GM19193 (cell line): Measurements from ENCODE around the gene PPP3CB.

Experiments used
- POLR2A ChIP-seq: IDR thresholded peaks from 4 replicates; pipeline ENCODE4 v1.6.1; 2011; ENCODE audit not compliant: insufficient read depth, insufficient read length; ENCODE audit errors: extremely low read depth

The PPP3CB gene

DNA sequence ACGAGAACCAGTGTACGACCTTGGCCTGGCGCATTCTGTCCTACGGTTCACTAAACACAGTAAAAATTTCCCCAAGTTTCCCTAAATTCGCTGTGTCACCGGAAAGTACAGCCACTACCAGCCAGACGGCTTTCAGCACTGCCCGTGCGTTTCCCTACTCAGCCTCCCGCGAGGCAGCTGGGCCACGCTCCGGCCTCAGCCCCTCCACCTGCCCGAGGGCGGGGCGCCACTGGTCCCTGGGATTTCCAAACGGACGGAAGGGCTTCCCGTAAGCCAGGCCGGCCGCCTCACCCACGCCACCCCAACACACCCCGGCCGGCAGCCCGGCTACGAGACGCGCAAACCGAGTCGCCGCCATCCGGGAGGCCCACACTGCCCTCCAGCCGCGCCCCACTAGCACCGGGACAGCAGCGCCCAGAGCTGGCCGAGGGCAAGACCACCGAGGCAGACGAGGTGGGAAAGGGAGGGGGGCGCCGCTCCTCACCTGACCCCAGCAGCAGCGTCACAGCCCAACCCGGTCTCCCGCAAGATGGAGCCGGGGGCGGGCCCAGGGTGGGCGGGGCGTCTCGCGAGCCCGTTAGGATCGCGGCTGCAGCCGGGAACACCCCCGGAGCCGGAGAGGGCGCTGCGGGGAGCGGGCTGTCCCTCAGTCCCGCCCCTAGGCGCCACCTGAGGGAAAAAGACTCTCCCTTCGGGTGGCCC, 82.1 kb downstream of the PPP3CB start, which contains the start of gene ANXA7:
TSS of gene ANXA7 (minus strand) at position 531 of the 702 bp plus-strand sequence. CDS start 13,202 bp downstream, outside the sequence.
- TF ChIP-seq POLR2A, result peak; percentile 80

DNA sequence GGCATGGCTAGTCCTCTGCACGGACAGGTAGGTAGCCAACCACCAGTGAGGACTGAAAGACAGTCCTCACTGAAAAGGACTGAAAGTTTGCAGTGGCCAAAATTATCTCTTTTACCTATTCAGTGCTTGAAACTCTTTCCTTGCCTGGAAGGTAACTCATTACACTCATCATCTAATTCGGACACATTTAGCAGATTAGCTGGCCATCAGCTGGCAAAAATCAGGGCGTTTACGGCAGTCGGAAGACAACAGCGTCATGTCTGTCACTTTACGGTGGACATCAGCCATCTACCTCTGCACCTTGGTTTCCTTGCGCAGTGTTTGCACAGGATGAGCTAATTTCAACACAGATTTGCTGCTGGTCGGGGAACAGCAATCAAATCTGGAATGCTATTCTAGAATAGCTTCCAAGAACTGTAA, 82.7 kb downstream of the PPP3CB start:
- no peak for TF ChIP-seq POLR2A

DNA sequence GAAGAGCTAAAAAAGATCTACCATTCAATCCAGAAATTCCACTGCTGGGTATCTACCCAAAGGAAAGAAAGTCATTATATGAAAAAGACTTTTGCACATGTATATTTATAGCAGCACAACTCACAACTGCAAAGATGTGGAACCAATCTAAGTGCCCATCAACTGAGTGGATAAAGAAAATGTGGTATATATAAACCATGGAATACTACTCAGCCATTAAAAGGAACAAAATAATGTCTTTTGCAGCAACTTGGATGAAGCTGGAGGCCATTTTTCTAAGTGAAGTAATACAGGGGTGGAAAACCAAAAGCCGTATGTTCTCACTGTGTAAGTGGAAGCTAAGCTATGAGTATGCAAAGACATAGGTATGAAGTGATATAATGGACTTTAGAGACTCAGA, 84.9 kb downstream of the PPP3CB start:
- TF ChIP-seq POLR2A, result no peak

DNA sequence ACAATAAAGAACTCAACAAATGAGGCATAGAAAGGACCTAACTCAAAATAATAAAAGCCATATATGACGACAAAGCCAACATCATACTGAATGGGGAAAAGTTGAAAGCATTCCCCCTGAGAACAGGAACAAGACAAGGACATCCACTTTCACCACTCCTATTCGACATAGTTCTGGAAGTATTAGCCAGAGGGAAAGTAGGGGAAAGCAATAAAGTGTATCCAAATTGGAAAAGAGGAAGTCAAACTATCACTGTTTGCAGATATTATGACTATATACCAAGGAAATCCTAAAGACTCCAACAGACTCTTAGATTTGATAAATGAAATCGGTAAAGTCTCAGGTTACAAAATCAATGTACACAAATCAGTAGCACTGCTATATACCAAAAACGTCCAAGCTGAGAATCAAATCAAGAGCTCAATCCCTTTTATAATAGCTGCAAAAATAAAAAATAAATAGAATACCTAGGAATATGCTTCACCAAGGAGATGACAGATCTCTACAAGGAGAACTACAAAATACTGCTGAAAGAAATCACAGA, 86.8 kb downstream of the PPP3CB start:
- no peak for TF ChIP-seq POLR2A

DNA sequence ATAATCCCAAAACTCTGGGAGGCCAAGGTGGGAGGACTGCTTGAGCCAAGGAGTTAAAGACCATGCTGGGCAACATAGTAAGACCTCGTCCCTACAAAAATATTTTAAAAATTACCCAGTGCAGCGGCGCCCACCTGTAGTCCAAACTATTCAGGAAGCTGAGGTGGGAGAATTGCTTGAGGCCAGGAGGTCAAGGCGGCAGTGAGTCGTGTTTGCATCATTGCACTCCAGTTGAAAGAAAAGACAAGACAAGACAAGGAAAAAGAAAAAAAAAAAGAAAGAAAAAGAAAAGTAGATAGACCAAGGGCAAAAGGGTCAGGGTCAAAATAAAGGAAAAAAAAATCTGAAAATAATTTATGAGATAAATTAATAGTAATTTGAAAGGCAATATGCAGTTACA, 87.8 kb downstream of the PPP3CB start:
- TF ChIP-seq POLR2A, result no peak

DNA sequence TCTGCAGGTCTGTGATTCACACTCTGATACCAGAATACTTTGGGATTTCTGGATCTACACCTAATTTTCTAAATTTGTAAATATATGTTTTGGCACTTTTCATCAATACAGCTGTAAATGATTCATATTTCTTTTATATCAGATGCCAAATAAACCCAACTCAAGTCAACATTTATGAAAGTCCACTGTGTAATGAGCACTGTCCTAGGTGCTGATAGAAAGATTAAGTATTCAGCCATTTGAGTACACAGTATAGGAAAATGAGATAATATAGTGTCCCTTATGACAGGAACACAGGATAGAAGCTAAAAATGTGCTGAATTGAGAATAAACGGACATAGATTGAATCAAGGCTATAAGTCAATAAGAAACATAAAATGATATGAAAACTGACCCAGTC, 88.3 kb downstream of the PPP3CB start:
- no peak for TF ChIP-seq POLR2A

DNA sequence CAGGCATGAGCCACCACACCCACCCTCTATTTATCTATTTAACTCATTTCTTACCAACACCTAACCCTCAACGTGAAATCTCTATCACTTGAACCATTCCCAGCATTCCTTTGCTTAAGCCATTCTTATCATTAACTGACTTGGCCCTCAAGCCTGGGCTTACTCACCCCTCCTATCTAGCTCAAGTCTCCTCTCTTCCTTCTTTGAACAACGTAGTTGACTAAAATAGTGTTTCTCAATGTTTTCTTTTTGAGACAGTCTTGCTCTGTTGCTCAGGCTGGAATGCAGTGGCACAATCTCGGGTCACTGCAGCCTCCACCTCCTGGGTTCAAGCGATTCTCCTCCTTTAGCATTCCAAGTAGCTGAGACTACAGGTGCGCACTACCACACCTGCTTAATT, 89.0 kb downstream of the PPP3CB start:
- no peak for TF ChIP-seq POLR2A

DNA sequence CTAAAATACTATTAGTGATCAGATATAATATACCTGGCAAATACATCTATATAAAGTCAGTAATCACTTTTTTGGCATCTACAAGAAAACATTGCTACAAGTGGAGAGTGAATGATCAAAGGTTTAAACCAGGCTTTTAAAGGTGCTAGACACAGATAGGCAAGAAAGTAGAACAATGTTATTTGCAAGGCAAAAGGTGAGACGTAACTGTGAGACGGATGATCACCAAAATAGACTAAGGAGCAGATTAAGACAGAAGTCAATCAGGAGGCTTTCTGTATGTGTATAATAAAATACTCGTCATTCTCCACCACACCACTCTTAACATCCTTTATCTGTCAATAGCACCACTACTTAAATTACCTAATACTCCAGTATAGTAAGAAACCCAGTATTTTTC, 90.3 kb downstream of the PPP3CB start:
- TF ChIP-seq POLR2A, result no peak

DNA sequence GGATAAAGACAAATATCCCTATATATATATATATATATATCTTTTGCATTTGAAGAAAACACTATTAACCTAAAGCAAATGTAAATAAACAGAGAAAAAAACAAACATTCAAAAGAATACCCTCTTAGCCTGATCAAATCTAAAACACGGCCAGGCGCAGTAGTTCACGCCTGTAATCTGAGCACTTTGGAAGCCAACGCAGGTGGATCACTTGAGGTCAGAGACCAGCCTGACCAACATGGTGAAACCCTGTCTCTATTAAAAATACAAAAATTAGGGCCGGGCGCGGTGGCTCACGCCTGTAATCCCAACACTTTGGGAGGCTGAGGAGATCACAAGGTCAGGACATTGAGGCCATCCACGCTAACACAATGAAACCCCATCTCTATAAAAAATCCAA, 91.1 kb downstream of the PPP3CB start:
- no peak for TF ChIP-seq POLR2A

DNA sequence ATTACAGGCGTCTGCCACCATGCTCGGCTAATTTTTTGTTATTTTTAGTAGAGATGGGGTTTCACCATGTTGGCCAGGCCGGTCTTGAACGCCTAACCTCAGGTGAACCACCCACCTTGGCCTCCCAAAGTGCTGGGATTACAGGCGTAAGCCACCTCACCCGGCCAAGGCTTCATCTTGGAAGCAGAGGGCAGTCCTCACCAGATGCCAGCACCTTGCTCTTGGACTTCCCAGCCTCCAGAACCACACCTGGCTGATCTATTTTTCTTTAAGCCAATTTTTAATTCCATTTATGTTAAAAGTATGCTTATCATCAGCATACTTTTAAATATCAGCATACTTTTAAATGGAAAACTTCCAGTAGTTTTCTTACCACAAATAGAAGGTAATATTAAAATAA, 94.2 kb downstream of the PPP3CB start:
- TF ChIP-seq POLR2A, result no peak

DNA sequence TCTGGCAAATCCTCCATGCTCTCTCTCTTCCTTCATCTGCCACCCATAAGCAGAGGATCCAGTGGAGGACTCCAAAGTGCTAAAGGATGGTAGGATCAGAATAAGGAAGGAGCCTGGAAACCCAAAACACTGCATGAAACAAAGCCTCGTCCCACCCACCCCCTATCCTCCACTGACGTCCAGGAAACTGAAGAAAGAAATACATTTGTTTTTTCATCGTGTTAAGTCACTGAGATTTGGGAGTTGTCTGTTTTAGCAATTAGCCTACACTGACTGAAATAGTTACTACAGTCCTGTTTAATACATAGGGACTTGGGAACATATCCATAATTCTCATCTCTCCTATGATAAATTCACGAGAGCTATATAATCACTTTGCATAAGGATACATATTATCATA, 96.8 kb downstream of the PPP3CB start:
- TF ChIP-seq POLR2A, result no peak

DNA sequence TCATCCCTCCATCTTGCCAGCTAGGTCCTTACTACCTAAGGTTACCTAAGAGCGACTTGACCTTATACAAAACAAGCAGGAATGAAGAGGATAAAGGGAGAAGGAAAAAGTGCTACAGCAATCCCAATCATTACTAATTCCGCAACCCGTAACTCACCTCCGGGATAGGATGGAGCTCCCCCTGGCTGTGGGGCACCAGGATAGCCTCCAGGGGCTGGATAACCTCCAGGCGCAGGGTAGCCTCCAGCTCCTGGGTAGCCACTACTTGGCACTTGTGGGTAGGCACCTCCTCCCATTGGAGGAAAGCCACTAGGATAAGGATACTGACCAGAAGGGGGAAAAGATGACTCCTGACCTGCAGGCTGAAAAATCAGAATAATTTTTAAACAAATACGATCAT, 97.8 kb downstream of the PPP3CB start:
- TF ChIP-seq POLR2A, result no peak

DNA sequence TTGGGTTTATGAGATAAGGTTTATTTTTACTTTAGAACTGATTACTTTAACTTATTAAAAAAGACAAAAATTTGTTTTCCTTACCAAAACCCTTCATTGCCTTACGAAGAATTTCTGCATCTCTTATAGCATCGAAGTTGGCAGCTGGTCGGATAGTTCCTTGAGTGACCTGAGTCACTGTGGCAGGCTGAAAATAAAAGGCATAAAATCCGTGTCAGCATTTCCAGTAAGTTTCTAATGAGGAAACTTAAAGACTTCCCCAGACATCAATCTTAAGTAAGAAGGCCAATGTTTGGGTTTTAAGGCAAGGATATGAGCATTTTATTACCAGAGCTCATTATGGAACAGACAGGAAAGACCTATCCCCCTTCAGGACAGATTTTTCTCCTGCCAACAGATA, 107.6 kb downstream of the PPP3CB start:
- TF ChIP-seq POLR2A, result no peak

DNA sequence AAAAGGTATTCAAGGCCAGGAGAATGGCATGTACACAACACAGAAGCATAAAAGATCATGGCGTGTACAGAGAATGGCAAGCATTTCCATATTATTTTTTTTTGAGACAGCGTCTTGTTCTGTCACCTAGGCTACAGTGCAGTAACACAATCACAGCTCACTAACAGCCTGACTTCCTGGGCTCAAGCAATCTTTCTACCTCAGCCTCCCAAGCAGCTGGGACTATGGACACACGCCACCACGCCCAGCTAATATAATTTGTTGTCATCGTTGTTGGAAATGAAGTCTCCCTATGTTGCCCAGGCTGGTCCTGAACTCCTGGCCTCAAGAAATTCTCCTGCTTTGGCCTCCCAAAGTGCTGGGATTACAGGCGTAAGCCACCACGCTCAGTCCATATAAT, 109.2 kb downstream of the PPP3CB start:
- TF ChIP-seq POLR2A, result no peak
